Neural progenitor cell (in vitro differentiated cells): ENCODE results near the gene MMRN1. TPM values are rescaled to one million over a fixed set of nuclear protein-coding genes. Genes with fewer than 3 reads are reported as not detected.

Source experiments
- DNase-seq: peaks from one replicate; pipeline ENCODE4 v3.0.0-alpha.2; 2016; ENCODE audit warnings: low spot score
- H2AFZ ChIP-seq: fragments of 200-600 bp; sonication (generic); replicated peaks from 2 replicates; pipeline ENCODE4 v1.6.1; 2016; ENCODE audit warnings: antibody characterized with exemption
- H3F3A ChIP-seq: fragments of 200-600 bp; sonication (generic); 2 replicates; pipeline ENCODE4 v1.6.1; 2016; ENCODE audit warnings: antibody characterized with exemption, low read depth
- H3K27ac ChIP-seq: fragments of 200-600 bp; sonication (generic); 2 replicates; pipeline ENCODE4 v1.5.1; 2016; ENCODE audit warnings: mild to moderate bottlenecking
- H3K27me3 ChIP-seq: fragments of 200-600 bp; sonication (generic); 2 replicates; pipeline ENCODE4 v1.6.1; 2016; ENCODE audit warnings: mild to moderate bottlenecking, moderate library complexity
- H3K36me3 ChIP-seq: fragments of 200-600 bp; sonication (generic); 2 replicates; pipeline ENCODE4 v1.5.1; 2016
- H3K4me1 ChIP-seq: fragments of 200-600 bp; sonication (generic); 2 replicates; pipeline ENCODE4 v1.6.1; 2016; ENCODE audit warnings: mixed run types
- H3K4me2 ChIP-seq: fragments of 200-600 bp; sonication (generic); 2 replicates; pipeline ENCODE4 v1.6.1; 2016
- H3K4me3 ChIP-seq: fragments of 200-600 bp; sonication (generic); 2 replicates; pipeline ENCODE4 v1.5.1; 2016
- H3K79me2 ChIP-seq: fragments of 200-600 bp; sonication (generic); 2 replicates; pipeline ENCODE4 v1.6.1; 2016; ENCODE audit warnings: low read depth
- H3K9ac ChIP-seq: fragments of 200-600 bp; sonication (generic); 2 replicates; pipeline ENCODE4 v1.6.1; 2016
- H3K9me3 ChIP-seq: fragments of 200-600 bp; sonication (generic); 2 replicates; pipeline ENCODE4 v1.5.1; 2016; ENCODE audit warnings: low read depth
- H4K20me1 ChIP-seq: fragments of 200-600 bp; sonication (generic); 2 replicates; pipeline ENCODE4 v1.6.1; 2016; ENCODE audit warnings: low read depth
- H3K27ac Mint-ChIP-seq: 3 replicates; pipeline ENCODE4 v1.8.0; 2021; ENCODE audit warnings: mixed read lengths
- H3K27me3 Mint-ChIP-seq: 2 replicates; pipeline ENCODE4 v1.8.0; 2022; ENCODE audit warnings: low read depth, mild to moderate bottlenecking, inconsistent platforms, moderate library complexity, mixed read lengths; ENCODE audit not compliant: insufficient read depth
- H3K36me3 Mint-ChIP-seq: 3 replicates; pipeline ENCODE4 v1.8.0; 2021; ENCODE audit warnings: mixed read lengths
- H3K4me1 Mint-ChIP-seq: 3 replicates; pipeline ENCODE4 v1.8.0; 2021; ENCODE audit warnings: mixed read lengths
- H3K4me3 Mint-ChIP-seq: 3 replicates; pipeline ENCODE4 v1.8.0; 2021; ENCODE audit warnings: mild to moderate bottlenecking, moderate library complexity, mixed read lengths
- H3K9me3 Mint-ChIP-seq: 3 replicates; pipeline ENCODE4 v1.8.0; 2020; ENCODE audit warnings: mixed read lengths
- EZH2 ChIP-seq: fragments of 200-600 bp; sonication (generic); IDR thresholded peaks from 2 replicates; pipeline ENCODE4 v1.6.1; 2017; ENCODE audit warnings: antibody characterized with exemption, mild to moderate bottlenecking, moderate library complexity
- EZH2phosphoT487 ChIP-seq: fragments of 200-600 bp; sonication (generic); IDR thresholded peaks from 2 replicates; pipeline ENCODE4 v1.6.1; 2017; ENCODE audit warnings: antibody characterized with exemption
- total RNA-seq: library from RNA; depleted of rRNA; stranded (reverse); fragments of >200 nt; gene quantifications from 2 replicates; pipeline ENCODE4 v1.2.3, GENCODE V29; 2015; ENCODE audit warnings: low replicate concordance
- TF ChIP-seq, protein P1 (sequence below): fragments of 200-600 bp; sonication (generic); IDR thresholded peaks from 2 replicates; pipeline ENCODE4 v1.5.1; 2017; ENCODE audit warnings: antibody characterized with exemption, mild to moderate bottlenecking

The MMRN1 gene
- total RNA-seq, 1 donor from 2014 or later: 0.37 TPM

DNA sequence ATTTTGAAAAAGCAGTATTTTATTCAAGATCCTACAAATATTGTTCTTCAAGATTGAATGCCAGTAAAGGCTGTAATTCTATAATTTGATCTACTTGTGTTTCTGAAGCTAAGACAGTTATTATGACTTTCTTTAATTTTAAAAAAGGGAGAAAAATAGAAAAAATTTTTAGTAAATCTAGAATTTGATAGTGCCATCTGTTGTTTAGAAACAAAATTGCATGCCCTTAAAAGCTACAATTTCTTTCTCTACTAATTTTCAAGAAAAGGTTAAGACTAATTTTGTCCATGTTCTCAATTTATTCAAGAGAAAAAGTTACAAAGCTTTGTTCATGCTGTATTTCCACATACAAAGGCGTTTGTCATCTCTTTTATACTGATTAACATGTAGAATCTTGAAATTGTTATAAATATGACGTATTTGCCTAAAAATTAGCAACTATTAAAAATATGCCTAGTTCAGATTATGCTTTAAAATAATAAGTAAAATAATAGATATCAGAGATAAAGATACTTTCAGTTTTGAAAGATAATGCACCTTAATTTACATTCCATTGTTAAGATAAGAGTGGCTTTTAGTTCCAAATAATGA lies 25.6 kb upstream of the MMRN1 start:
- H3K27me3 ChIP-seq: no peaks in the 10 kb centered on the region

DNA sequence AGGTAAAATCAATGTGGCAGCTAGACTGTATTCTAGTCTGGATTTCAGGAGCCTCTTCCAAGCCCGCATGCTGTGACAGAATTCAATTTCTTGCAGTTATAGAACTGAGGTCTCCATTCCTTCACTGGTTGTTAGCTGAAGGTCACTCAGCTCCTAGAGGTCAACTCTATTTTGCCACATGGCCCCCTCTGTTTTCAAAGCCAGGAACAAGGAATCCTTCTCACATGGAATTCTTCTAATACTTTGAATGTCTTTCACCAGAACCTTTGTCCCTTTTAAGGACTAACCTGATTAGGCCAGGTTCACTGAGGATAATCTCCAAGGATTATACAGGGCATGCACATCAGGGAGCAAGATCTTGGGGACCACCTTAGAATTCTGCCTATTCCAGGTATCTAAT lies 23.4 kb upstream of the MMRN1 start:
- Mint-ChIP-seq H3K9me3 (peaks cover 11% of the 10 kb centered on the region), H3K4me1 (peaks cover 18% of the 10 kb centered on the region), H3K4me3 (no peak overlapping the region), H3K36me3 (no peaks in the 10 kb centered on the region), H3K27ac (no peak overlapping the region), H3K27me3 (no peaks in the 10 kb centered on the region)
- Histone ChIP-seq H3K27ac (no peak overlapping the region), H2AFZ (no peak overlapping the region), H3K4me3 (no peak overlapping the region), H3F3A (no peaks in the 10 kb centered on the region), H3K27me3 (no peaks in the 10 kb centered on the region), H3K9ac (no peak overlapping the region), H3K4me1 (no peaks in the 10 kb centered on the region), H3K79me2 (no peaks in the 10 kb centered on the region), H3K4me2 (no peak overlapping the region), H3K9me3 (no peaks in the 10 kb centered on the region), H4K20me1 (no peaks in the 10 kb centered on the region), H3K36me3 (no peaks in the 10 kb centered on the region)
- peak; percentile 32 for DNase-seq
- TF ChIP-seq, protein P1, sequence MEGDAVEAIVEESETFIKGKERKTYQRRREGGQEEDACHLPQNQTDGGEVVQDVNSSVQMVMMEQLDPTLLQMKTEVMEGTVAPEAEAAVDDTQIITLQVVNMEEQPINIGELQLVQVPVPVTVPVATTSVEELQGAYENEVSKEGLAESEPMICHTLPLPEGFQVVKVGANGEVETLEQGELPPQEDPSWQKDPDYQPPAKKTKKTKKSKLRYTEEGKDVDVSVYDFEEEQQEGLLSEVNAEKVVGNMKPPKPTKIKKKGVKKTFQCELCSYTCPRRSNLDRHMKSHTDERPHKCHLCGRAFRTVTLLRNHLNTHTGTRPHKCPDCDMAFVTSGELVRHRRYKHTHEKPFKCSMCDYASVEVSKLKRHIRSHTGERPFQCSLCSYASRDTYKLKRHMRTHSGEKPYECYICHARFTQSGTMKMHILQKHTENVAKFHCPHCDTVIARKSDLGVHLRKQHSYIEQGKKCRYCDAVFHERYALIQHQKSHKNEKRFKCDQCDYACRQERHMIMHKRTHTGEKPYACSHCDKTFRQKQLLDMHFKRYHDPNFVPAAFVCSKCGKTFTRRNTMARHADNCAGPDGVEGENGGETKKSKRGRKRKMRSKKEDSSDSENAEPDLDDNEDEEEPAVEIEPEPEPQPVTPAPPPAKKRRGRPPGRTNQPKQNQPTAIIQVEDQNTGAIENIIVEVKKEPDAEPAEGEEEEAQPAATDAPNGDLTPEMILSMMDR: no peak
- TF ChIP-seq EZH2 (no peak), EZH2phosphoT487 (no peak)

More for the DNA sequence above, 25.6 kb upstream of the MMRN1 start:
- no peak for TF ChIP-seq EZH2phosphoT487
- no peak for TF ChIP-seq EZH2
- TF ChIP-seq, protein P1: peak; percentile 56
- Histone ChIP-seq H3K9me3 (no peaks in the 10 kb centered on the region), H2AFZ (no peak overlapping the region), H3K9ac (no peak overlapping the region), H3K36me3 (no peaks in the 10 kb centered on the region), H3K27ac (no peak overlapping the region), H3K4me1 (no peaks in the 10 kb centered on the region), H3K4me3 (no peak overlapping the region), H3K4me2 (no peak overlapping the region), H3F3A (no peaks in the 10 kb centered on the region), H3K79me2 (no peaks in the 10 kb centered on the region), H4K20me1 (no peaks in the 10 kb centered on the region)
- H3K9me3 Mint-ChIP-seq: peaks cover 16% of the 10 kb centered on the region
- no peak overlapping the region for H3K4me3 Mint-ChIP-seq
- peaks cover 13% of the 10 kb centered on the region for H3K4me1 Mint-ChIP-seq
- no peak overlapping the region for H3K27ac Mint-ChIP-seq
- DNase-seq: no peak
- H3K27me3 Mint-ChIP-seq: no peaks in the 10 kb centered on the region
- H3K36me3 Mint-ChIP-seq: no peaks in the 10 kb centered on the region

DNA sequence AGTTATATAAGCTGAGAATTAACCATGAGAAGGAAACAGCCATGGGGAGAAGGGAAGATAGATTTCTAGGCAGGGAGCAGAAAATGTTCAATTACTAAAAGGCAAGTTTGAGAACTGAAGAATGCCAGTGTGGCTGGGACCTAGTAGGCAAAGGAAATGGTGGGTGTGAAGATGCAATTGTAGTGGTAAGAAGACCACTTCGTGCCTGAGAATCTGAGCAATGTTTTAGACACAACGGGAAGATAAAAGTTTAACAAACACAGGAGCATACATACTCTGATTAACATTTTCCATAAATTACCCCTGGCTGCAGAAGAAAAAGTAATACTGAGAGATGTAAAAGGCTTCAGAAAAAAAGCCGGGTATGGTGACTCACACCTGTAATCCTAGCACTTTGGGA lies 18.1 kb upstream of the MMRN1 start:
- H3K36me3 ChIP-seq: no peaks in the 10 kb centered on the region
- TF ChIP-seq EZH2phosphoT487 (no peak), EZH2 (no peak)
- TF ChIP-seq, protein P1: no peak
- no peak overlapping the region for H3K27ac ChIP-seq
- H3K27ac Mint-ChIP-seq: peak overlapping the region; percentile 61
- no peak overlapping the region for H3K4me3 Mint-ChIP-seq
- H3F3A ChIP-seq: no peaks in the 10 kb centered on the region
- H2AFZ ChIP-seq: no peak overlapping the region
- H3K4me2 ChIP-seq: no peak overlapping the region
- DNase-seq: no peak
- H3K9me3 Mint-ChIP-seq: no peaks in the 10 kb centered on the region
- H3K27me3 Mint-ChIP-seq: no peaks in the 10 kb centered on the region
- H3K4me1 ChIP-seq: peaks cover 19% of the 10 kb centered on the region
- H4K20me1 ChIP-seq: no peaks in the 10 kb centered on the region
- no peaks in the 10 kb centered on the region for H3K9me3 ChIP-seq
- no peaks in the 10 kb centered on the region for H3K79me2 ChIP-seq
- no peaks in the 10 kb centered on the region for H3K36me3 Mint-ChIP-seq
- H3K4me3 ChIP-seq: no peak overlapping the region
- no peaks in the 10 kb centered on the region for H3K27me3 ChIP-seq
- H3K4me1 Mint-ChIP-seq: peaks cover 23% of the 10 kb centered on the region
- H3K9ac ChIP-seq: no peak overlapping the region
